Measurements from ENCODE around the gene HECTD4.

The HECTD4 gene

DNA sequence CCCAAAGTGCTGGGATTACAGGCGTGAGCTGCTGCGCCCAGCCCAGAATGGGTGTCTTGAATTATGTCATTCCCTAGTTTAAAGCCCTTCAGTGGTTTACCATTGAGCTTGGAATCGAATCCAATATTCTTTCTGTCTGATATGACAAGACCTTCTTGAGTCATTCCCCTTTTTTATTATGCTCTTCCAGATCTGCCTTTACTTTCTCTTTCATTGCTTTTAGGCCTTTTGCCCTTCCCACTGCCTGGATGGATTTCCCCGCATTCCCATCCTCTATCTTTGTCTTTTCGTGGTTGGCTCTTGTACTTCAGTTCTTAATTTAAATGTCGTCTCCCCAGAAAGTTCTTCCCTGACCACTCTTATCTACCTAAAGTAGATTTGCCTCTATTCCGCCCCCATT lies 255.3 kb downstream of the HECTD4 start:
- TF ChIP-seq, protein P1, sequence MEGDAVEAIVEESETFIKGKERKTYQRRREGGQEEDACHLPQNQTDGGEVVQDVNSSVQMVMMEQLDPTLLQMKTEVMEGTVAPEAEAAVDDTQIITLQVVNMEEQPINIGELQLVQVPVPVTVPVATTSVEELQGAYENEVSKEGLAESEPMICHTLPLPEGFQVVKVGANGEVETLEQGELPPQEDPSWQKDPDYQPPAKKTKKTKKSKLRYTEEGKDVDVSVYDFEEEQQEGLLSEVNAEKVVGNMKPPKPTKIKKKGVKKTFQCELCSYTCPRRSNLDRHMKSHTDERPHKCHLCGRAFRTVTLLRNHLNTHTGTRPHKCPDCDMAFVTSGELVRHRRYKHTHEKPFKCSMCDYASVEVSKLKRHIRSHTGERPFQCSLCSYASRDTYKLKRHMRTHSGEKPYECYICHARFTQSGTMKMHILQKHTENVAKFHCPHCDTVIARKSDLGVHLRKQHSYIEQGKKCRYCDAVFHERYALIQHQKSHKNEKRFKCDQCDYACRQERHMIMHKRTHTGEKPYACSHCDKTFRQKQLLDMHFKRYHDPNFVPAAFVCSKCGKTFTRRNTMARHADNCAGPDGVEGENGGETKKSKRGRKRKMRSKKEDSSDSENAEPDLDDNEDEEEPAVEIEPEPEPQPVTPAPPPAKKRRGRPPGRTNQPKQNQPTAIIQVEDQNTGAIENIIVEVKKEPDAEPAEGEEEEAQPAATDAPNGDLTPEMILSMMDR (IDR thresholded peaks at IDR 0.05; ENCODE audit: low read depth, low read length, missing control alignments), result no peak
- no peak for DNase-seq (ENCODE audit: extremely low read depth, low read depth)
- no peak overlapping the region; the same call in 1 of the 2 replicates for H3K4me3 ChIP-seq (replicated peaks; ENCODE audit: low read depth, low read length)

DNA sequence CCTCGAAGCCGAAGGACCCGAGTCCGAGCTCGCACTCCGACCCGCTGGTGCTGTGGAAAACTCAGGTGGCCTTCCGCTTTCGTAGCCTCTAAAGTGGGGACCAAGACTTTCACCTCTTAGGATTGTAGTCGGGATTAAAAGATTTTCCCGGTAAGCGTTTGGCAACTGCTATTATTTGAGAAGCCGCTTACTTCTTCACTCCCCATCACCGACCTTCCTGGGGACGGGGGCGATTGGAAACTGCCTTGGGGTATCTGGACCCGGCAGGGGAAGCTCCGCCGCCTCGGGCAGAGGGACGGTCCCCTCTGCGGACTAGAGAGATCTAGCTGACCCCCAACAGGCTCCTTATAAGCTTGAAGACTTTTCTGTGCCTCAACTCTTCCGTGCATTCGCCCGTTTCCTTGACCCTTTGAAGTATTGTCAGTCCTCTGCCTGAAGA lies 256.2 kb downstream of the HECTD4 start:
- no peak for DNase-seq (ENCODE audit: extremely low read depth, low read depth)
- TF ChIP-seq, protein P1 (IDR thresholded peaks at IDR 0.05; ENCODE audit: low read depth, low read length, missing control alignments), result no peak
- peak overlapping the region; percentile 82 for H3K4me3 ChIP-seq (replicated peaks; ENCODE audit: low read depth, low read length)

DNA sequence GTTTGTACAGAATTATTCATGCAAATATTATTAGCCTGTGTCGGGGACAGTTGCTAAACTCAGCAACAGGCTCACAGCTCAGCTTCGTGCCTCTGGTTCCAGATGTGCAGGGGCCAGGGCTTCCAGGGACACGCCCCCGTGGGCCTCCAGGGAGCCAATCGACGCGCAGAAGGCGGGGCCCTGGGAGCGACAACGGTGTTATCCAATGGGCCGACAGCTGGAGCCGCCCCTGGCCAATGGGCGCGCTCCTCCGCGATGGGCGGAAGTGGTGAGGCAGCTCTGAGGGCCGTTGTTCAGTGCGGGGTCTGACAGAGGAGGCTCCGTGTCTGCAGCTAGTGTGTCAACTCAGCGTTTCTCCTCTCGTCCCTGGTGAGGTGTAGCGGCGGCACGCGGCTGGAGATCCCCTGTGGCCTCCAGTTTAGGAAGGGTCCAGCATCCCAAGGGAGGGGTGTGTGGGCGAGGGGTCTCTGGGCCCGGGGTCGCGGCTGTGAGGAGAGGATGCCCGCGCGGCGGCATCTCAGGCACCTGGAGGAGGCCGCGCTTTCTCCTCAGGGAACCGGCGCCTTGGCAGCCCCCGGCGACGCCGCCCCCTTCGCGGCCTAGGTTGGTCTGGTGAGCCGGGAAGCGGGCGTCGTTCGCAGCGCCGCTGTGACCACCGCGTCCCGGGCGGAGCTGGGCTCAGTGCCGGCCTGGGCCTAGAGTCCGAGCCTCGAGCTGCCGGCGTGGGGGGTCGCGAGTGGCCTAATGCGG lies 256.8 kb downstream of the HECTD4 start, which contains the start of gene TRAFD1:
TRAFD1 (plus strand) TSS at position 311 of the 750 bp plus-strand sequence. CDS start 4,963 bp downstream, outside the sequence.
- H3K4me3 ChIP-seq (replicated peaks; ENCODE audit: low read depth, low read length), result peak within 1 kb of the TSS; percentile 82
- TF ChIP-seq, protein P1 (IDR thresholded peaks at IDR 0.05; ENCODE audit: low read depth, low read length, missing control alignments), result no peak
- peak; percentile 84 for DNase-seq (ENCODE audit: extremely low read depth, low read depth)

DNA sequence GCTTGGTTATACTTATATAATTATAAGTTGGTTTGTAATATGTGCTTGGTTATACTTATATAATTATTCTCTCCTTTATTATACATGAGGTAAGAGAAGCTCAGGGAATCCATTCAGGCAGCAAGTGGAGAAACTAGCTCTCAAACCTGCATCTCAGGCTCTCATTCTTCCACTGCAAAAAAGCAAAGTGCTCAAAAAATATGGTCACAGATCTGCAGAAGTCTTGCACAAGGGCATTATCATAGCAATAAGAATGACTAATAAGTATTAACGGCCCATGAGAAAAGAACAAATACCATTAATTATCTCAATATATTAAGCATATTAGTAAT lies 257.3 kb downstream of the HECTD4 start:
- H3K4me3 ChIP-seq (replicated peaks; ENCODE audit: low read depth, low read length), result no peak overlapping the region
- no peak for DNase-seq (ENCODE audit: extremely low read depth, low read depth)
- TF ChIP-seq, protein P1 (IDR thresholded peaks at IDR 0.05; ENCODE audit: low read depth, low read length, missing control alignments), result no peak

DNA sequence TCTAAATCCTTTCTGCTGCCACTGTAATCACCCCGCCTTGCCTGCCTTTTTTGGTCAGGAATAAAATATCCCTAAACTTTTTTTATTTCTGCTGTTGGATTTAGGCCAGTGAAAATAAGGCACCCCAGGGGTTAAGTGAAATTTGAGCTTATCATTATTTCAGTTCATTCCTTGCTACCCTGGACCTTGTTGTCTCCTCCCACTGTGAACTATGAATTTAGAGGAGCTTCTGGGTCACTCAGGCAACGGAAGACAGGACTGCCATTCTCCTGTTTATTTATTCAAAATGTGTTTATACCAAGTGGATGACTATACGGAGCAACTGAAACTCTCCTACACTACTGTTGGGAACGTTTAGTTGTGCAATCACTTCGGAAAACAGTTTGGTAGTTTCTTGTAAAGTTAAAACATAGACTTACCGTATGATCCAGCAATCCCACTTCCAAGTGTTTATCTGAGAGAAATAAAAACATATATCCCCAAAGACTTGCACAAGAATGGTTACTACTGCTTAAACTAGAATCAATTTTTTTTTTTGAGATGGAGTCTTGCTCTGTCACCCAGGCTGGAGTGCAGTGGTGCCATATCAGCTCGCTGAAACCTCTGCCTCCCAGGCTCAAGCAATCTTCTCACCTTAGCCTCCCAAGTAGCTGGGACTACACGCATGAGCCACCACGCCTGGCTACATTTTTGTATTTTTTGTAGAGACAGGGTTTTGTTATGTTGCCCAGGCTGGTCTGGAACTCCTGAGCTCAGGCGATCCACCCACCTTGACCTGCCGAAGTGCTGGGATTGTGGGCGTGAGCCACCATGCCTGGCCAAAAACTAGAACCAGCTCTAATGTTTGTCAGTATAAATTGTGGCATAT lies 259.2 kb downstream of the HECTD4 start:
- H3K4me3 ChIP-seq (replicated peaks; ENCODE audit: low read depth, low read length), result no peak overlapping the region
- peak; percentile 42 for DNase-seq (ENCODE audit: extremely low read depth, low read depth)
- TF ChIP-seq, protein P1 (IDR thresholded peaks at IDR 0.05; ENCODE audit: low read depth, low read length, missing control alignments), result no peak

DNA sequence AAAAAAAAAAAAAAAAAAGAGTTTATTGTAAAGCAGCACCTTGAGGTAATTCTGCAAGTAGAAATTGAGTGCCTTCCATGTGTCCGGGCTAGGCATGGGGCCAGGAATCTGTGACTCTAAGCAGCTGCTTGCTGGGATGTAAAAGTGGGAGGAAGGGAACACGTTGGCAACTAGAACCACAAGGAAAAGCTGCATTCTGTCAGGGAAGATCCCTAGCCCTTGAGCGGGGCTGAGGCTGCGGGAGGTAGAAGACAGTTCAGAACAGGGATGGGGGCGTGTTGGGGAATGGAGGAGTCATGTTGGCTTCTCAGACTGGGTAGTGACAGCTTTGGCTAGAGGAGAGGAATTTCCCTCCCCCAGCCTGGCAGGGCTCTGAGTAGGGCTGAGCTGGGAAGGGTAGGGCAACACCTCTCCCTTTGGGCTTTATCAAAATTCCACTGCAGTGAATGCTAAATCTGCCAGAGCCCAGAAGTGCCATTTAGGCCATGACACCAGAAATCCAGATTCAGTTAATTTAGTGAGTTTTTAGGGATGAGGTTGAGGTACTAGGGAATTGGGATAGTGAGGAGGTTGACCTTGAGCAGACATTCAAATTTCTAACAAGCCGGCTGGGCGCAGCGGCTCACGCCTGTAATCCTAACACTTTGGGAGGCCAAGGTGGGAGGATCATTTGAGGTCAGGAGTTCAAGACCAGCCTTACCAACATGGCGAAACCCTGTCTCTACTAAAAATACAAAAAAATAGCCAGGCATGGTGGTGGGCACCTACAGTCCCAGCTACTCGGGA lies 260.3 kb downstream of the HECTD4 start:
- peak; percentile 86 for DNase-seq (ENCODE audit: extremely low read depth, low read depth)
- H3K4me3 ChIP-seq (replicated peaks; ENCODE audit: low read depth, low read length), result no peak overlapping the region

More for the DNA sequence above, 260.3 kb downstream of the HECTD4 start:
- TF ChIP-seq, protein P1 (IDR thresholded peaks at IDR 0.05; ENCODE audit: low read depth, low read length, missing control alignments), result no peak

Data from HFF-Myc (cell line).